Stimulated activated CD4-positive, alpha-beta T cell treated with anti-CD3 and anti-CD28 coated beads, Interleukin-2, amount 100 ng/mL, for 24 hours (primary cell): ENCODE data around the gene ABCA13.

Experiments
- DNase-seq, 2 donors: peaks; one replicate each; pipeline ENCODE4 v3.0.0-alpha.2; 2020

The ABCA13 gene

DNA sequence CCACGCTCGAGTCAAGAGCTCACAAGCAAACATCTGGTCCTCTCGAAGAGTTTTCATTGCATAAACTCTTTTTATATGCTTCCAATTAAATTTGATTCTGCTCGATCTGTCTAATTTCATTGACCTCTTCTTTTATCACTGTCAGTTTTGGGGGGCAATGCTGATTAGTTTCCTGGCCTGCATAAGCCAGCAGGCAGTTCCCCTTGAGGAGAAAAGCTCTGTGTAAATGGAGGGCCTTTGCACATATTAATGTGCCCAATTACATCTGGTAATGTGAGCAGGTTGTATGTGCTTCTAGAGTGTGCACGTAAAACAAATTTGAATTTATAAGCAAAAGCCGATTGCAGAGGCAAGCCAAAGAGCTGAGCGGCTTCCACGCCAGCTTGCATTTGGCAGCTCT lies 210.3 kb downstream of the ABCA13 start:
- DNase-seq = no peak

DNA sequence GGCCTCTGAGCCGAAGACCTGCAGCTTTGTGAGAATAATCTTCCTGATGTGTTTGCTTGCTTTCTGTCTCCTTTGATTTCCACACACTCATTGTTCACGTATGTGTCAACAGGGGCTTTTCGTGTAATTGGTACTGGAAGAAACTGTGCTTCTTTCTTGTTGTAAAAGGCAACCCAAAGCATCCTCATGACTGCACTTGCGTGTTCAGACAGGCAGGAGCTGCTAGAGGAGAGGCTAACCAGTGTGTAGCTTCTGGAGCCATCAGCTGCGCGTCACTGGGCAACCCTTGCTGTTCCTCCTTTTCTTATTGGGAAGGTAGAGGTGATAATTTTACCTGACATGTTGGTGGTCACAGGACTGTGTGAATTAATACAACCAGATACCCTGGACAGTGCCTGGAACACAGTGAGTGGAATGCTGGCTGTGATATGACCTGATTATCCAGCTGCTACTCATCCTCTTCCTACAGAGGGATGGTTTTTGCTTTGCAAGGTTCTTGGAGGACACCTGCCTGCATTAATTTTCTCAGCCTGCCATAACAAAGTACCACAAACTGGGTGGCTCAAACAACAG lies 213.0 kb downstream of the ABCA13 start:
- no peak for DNase-seq

GRCh38 chr7:48387932-48388331 lies 216.7 kb downstream of the ABCA13 start:
- no peak for DNase-seq

GRCh38 chr7:48388911-48389310 lies 217.7 kb downstream of the ABCA13 start:
- no peak for DNase-seq

GRCh38 chr7:48389977-48390376 lies 218.7 kb downstream of the ABCA13 start:
- no peak for DNase-seq

- DNase-seq = no peak
Observed at GRCh38 chr7:48390388-48391327, 219.4 kb downstream of the ABCA13 start.

DNA sequence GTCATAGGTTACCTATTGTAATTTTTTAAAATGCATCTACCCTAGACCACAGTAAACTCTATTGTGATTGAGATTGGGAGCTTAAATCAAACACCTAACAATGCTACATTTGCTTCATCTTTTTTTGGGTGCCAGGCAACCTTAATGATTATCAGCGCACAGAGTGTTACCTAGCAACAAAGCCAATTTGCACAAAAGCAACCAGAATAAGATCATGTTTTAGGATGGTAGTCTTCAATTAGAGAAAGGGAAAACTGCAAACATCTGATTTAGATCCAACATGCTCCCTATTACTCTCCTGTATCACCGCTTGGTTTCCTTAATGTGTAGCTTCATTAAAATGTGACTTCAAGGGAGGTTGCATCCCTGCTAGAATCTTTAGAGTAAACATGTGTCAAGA lies 226.9 kb downstream of the ABCA13 start:
- DNase-seq = no peak

DNA sequence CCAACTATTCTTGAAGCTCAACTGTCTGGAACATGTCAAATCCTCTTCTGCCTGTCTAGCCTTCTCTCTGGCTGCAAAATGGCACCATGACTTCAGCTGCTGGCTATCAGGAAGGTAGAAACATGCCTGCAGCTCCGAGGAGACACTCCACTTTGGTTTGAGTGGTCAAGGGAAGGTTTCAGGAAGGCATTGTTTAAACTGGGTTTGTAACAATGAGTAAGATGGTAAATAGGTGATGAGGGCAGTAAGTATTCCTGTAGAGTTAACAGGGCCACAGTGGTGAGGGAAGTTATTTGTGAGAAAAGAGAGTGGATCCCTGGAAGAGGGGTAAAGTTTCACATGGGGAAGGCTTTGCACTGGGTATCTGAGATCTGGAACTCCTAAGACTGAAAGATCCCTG lies 231.5 kb downstream of the ABCA13 start:
- DNase-seq = no peak

- no peak for DNase-seq
Observed at GRCh38 chr7:48408731-48409130, 237.5 kb downstream of the ABCA13 start.

DNA sequence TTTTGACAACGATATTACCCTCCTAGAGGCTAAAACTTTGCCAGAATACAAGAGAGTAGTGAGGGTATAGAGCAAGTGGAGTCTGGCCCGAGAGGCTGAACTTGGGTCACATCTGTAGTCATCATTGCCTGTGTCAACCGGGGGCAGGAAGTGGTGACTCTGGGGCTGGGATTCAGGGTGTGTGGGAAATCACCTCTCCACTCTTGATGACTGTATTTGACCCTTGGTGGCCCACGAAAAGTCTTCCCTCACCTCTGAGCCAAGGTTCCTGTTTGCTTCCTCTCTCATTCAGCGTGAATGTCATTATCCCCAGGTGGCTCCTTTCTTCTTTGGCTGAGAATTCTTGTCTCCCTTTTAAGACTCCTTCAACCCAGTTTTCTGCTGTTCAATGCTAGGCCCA lies 240.4 kb downstream of the ABCA13 start:
- no peak for DNase-seq

DNA sequence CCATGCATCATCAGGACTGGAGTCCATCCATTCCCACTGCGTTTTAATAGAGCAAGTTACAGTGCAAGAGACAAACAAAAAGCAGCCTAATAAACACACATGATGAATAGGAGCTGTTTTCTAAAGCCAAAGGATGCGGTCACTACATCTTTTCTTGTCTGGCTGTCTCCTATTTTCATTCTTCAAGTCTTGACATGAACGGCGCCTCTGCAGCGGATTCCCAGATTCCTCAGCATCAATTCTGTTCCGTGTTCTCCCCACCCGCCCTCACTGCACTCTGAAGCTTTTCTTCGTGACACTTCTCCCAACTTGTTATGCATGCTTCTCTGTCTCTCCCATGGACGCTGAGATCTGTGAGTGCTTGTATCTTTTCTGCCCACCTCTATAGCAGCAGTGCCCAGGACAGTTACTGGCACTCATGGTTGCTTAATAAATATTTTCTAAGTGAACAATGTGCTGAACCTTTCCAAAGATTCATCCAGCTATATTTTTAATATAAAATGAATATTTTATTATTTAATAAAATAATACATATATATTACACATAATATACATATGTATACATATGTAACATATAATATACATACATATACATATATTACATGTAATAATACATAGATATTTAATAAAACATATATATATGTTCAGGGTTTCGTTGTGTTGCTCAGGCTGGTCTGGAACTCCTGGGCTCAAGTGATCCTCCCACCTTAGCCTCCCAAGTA lies 242.9 kb downstream of the ABCA13 start:
- DNase-seq = no peak

DNA sequence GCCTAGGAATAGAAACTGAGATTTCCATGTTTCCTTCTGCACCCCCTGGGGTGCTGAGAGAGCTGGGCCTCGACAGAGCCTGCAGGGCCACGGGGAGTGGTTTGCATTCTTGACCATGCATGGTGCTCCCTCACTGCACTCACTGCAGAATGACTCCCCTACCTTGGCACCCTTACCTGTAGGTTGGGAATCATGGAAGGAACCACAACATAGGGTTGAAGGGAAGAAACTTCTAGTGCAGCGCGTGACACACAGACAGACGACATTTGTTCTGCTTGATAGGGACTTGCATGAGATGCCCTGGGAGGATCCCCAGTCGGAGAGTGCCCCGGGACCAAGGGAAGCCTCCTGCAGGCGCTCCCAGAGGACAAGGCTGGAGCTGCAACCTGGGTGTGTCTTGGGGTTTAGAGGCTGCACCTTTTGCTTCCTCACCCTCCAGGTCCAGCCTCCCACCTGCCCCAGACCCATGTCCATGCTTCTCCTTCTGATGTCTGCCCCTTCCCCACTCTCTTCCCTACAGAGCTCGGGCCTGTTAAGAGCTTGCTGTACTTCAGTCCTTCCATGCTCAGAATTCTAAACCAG lies 245.2 kb downstream of the ABCA13 start:
- no peak for DNase-seq

DNA sequence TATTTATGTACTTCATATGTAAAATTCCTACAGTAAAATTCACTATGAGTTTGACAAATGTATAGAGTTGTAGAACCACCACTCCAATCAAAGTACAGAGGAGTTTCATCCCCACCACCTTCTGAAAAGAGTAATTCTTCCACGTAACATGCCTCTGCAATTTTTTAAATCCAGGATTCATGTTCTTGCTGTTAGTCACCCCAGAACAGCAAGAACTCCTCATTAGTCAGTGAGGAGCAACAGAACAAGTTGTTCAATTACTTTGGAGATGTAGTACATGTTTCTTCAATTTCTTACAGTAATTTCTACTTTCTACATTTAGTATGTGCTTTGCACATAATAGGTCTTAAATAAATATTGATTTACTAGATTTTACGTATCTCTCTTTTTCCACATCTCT lies 248.1 kb downstream of the ABCA13 start:
- DNase-seq = no peak

GRCh38 chr7:48420206-48420605 lies 248.9 kb downstream of the ABCA13 start:
- no peak for DNase-seq

DNA sequence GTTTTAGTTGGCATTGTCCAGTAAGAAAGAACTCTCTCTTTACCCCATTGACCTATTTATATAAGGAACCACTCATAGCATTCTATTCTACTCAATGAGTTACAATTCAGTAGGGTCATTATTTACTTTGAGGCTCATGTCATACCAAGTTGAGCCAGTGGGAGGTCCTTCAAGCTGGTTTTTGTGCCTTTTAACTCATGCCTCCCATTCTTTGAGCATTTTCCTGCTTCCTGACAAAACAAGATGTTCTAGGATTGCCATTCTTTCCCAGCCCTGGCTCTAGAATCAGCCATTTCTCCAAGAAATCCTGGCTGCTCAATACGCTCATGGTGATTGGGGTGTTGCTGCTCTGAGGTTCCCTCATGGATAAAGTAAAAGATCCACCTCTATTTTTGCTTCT lies 250.1 kb downstream of the ABCA13 start:
- DNase-seq = no peak

GRCh38 chr7:48424731-48425130 lies 253.5 kb downstream of the ABCA13 start:
- no peak for DNase-seq

DNA sequence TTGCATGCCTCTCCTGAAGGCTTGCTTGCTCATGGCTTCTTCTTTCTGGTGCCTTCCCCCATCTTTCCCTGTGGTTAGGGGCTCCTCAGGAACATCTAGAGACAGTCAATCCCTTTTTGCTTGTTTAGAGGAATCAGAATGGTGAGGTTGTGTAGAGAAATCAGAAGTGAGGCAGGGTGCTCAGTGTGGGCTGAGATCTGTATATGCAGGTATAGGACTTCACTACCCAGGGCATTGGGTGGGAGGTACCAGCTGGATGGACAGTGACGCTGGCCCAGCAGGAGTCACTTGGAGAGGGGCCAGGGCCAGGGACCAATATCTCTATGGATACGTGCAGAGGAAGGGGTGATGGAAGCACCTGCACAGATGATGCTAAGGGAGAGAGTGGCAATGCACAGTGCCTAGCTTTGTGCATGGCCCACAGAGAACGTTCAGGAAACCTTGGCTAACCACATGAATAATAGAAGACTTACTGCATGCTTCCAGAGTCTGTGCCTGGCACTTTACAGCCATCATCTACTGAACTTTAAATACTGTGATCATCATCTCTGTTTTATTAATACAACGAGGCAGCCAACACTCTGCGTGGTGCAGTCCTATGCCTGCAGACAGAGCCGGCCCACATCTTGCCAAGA lies 255.2 kb downstream of the ABCA13 start:
- DNase-seq = no peak

DNA sequence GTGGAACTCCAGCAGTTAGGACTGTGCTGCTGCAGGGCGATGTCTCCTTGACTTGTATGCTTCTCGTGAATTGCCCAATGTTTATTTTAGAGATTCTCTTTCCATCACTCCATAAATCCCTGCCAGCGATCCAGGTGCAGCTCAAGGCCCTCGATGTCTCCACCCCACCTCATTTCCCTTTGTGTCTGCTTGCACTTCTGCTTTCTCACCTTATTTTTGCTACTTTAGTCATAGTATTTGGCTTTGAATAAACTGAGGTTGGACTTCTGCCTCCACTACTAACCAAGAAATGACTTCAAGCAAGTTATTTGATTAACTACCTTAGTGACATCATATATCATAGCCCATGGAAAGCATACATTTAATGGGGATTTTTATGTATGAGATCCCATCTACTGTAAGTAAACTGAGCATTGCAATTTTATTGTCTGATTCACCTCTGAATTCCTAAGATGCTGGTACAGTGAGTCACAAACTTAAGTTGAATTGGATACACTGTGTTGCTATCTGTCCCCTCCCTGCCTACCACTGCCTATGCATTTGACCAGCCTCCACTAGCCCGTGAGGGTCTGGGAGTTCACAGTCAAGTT lies 255.8 kb downstream of the ABCA13 start:
- DNase-seq = no peak

DNA sequence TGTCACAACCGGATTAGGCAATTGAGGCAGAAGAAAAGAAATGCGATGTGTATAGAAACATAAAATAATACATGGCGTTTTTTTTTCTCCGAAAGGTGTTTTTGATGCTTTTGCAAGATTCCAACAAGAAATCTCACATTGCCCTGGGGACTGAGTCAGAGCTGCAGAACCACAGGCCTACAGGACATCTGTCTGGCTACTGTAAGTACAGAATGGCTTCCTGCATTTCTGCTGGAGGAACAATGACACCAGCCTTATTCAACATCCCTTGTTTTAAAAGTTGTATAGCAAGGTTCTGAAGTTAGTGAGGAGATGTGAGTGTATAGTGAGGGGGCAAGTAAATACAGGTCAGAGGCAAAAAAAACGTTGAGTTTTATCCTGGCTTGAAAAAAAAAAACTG lies 256.4 kb downstream of the ABCA13 start:
- no peak for DNase-seq

DNA sequence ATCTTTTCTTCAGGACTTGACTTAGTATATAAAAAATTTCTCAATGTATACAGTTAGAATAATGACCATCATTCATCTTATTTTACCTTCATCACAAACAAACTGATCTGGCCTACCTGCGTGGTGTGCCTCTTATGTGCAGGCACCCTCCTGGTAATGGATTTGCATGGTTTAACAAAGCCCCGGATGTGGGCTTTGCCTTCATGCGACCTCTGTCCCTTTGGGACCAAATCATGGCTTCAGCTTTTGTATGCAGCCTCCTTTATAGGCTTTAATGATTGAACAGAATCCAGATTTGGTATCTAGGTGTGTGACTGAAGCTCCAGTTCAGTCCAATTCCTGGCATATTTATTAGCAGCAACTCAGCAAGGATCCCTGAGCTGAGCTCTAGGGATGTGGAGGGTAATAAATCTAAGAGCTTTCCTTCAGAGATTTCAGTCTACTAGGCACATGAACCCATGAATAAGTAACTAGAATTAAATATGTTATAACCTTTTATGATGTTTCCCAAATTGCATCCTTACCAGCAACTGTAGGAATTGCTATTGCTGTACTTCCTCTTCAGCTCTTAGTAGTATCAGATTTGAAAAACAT lies 256.9 kb downstream of the ABCA13 start:
- DNase-seq = no peak

DNA sequence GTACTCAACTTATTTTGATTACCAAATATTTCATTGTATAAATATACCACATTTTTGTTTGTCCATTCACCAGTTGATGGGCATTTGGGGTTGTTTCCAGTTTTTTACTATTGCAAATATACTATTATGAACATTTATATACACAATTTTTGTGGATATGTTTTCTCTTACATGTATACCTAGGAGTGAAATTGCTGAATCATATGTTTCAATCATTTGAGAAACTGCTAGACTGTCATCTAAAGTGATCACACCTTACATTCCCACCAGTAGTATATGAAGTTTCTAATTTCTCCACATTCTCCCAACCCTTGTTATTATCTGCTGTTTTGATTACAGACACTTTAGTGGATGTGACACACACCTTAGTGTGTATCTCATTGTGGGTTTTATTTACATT lies 257.9 kb downstream of the ABCA13 start:
- no peak for DNase-seq

- DNase-seq = no peak
Observed at GRCh38 chr7:48438206-48438605, 266.9 kb downstream of the ABCA13 start.
